Stimulated activated CD4-positive, alpha-beta T cell treated with anti-CD3 and anti-CD28 coated beads, Interleukin-15, amount 100 ng/mL, for 48 hours (primary cell): ENCODE data around the gene ATP2A1.
"Not testable (repeated sequence)": the region's sequence is repeated elsewhere in the genome, so short reads cannot be mapped to it uniquely, and the experiment has no call there.

Source experiments
- DNase-seq, 2 donors: peaks; one replicate each; pipeline ENCODE4 v3.0.0-alpha.2; 2020; ENCODE audit warnings: low read depth in 2 of 2

The ATP2A1 gene

GRCh38 chr16:28859326-28859725 lies 19.0 kb upstream of the ATP2A1 start:
- DNase-seq = no peak

GRCh38 chr16:28863929-28864793 lies 14.1 kb upstream of the ATP2A1 start:
- DNase-seq = no peak

DNA sequence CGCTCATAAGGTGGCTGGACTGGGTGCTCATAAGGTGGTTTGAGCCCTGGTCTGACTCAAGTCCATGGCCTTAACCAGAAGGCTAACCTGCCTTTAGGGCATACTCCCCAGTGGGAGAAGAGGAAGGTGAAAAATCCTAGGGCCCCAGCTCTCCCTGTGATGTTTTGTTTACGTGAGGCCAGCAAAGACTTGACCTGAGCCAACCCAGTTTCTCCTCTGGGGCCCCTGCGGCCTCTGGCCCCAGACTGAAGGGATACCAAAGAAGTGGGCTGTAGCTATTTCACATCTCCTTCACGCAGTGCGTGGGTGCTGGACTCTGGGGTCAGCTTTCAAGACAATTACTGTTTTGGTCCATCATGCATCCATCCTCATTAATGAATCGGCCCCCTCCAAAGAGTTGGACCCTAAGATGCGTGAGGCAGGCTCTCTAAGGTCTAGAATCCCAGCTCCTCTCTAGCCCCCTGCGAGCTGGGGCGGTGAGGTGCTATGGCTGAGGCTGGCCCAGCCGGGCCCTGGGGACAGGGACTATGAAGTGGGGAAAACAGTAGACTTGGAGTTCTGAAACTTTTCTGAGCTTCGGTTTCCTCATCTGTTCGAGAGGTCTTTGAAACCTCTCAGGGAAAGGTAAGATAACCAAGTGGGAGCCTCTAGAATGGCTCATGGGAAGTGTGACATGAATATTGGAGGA lies 13.1 kb upstream of the ATP2A1 start:
- DNase-seq = no peak

DNA sequence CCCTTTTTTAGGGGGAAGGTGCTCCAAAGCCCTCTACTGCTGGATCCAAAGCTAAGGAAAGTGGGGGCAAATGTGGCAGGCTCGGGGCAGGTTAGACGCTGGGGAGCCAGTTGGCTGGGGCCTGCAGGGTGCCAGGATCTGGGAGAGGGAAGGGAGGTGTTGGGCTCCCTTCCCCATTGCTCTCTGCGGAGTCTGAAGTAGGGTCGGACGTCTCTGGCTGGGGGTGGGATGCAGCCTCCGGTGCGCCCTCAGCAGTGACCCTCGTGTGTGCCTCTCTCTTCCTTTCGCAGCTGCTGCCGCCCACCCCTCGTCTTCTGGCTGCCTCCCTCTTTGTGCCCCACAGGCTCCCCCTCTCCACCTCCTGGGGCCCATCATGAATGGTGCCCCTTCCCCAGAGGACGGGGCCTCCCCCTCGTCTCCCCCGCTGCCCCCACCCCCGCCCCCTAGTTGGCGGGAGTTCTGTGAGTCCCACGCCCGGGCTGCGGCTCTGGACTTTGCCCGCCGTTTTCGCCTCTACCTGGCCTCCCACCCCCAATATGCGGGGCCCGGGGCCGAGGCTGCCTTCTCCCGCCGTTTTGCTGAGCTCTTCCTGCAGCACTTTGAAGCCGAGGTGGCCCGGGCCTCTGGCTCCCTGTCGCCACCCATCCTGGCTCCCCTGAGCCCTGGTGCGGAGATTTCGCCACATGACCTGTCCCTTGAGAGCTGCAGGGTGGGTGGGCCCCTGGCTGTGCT lies 12.4 kb upstream of the ATP2A1 start:
- no peak for DNase-seq

GRCh38 chr16:28866454-28866804 lies 11.9 kb upstream of the ATP2A1 start:
- no peak for DNase-seq

DNA sequence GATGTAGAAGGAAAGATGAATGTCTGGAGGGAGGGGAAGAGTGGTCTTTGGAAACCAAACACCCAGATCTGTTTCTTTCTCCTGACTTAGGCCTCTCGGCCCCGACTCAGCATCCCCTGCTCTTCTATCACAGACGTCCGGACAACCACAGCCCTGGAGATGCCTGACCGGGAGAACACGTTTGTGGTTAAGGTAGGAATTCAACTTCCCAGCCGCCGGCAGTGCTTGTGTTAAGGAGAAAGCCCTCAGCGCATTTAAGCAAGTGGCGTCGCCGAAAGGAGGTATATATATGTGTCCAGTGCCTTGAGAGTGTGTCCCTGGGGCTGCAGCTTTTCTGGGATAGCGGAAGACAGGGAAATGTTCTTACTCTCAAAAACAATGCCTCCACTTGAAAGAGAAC lies 11.0 kb upstream of the ATP2A1 start:
- no peak for DNase-seq

GRCh38 chr16:28867646-28868045 lies 10.6 kb upstream of the ATP2A1 start:
- DNase-seq = not testable (repeated sequence)

DNA sequence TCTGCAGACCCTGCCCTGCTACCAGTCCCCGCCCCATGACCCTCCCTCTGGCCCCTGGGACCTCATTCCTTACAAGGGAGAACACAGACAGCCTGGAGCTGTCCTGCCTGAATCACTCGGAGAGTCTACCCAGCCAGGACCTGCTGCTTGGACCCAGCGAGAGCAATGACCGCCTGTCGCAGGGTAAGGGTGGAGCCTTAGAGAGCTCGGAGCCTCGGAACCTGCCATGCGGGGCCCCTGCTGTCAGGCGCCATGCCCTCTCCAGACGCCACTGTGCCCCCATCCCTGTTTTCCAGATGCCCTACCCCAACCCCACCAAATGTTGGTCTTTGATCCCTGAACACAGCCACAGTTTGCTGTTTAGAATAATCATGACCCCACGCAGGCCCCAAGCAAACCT lies 9.1 kb upstream of the ATP2A1 start:
- no peak for DNase-seq

GRCh38 chr16:28872952-28873351 lies 5.3 kb upstream of the ATP2A1 start:
- DNase-seq = no peak

DNA sequence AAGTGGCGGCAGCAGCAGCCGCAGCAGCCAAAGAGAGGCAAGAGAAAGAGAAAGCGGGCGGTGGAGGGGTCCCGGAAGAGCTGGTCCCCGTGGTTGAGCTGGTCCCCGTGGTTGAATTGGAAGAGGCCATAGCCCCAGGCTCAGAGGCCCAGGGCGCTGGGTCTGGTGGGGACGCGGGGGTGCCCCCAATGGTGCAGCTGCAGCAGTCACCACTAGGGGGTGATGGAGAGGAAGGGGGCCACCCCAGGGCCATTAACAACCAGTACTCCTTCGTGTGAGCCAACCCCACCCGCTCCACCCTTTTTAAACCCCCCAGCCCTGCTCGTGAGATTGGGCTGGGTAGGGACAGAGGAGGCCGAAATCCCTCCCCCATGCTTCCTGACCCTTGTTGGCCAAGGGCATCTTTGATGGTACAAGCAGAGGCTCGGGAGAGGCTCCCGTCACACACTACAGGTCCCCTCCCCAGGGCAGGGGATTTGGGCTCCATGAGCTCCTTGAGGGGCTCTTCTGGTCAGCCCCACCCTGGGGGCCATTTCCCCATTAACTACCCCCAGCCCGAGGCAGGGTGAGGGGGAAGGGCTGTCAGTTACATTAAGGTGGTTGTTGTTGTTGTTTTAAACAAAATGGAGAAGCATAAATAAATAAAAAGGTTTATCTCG lies 4.6 kb upstream of the ATP2A1 start:
- peak; percentile 14 to 45 for DNase-seq

- no peak for DNase-seq
Observed at GRCh38 chr16:28874406-28874805, 3.9 kb upstream of the ATP2A1 start.

GRCh38 chr16:28875134-28876018 lies 2.9 kb upstream of the ATP2A1 start:
- no peak for DNase-seq

GRCh38 chr16:28876019-28876659 lies 2.1 kb upstream of the ATP2A1 start:
- DNase-seq = no peak

- DNase-seq = no peak
Observed at GRCh38 chr16:28876973-28877654, 1.2 kb upstream of the ATP2A1 start.

GRCh38 chr16:28877655-28878000 lies 660 bp upstream of the ATP2A1 start:
- no peak for DNase-seq

GRCh38 chr16:28879261-28879840 lies 1.1 kb downstream of the ATP2A1 start:
- no peak for DNase-seq

DNA sequence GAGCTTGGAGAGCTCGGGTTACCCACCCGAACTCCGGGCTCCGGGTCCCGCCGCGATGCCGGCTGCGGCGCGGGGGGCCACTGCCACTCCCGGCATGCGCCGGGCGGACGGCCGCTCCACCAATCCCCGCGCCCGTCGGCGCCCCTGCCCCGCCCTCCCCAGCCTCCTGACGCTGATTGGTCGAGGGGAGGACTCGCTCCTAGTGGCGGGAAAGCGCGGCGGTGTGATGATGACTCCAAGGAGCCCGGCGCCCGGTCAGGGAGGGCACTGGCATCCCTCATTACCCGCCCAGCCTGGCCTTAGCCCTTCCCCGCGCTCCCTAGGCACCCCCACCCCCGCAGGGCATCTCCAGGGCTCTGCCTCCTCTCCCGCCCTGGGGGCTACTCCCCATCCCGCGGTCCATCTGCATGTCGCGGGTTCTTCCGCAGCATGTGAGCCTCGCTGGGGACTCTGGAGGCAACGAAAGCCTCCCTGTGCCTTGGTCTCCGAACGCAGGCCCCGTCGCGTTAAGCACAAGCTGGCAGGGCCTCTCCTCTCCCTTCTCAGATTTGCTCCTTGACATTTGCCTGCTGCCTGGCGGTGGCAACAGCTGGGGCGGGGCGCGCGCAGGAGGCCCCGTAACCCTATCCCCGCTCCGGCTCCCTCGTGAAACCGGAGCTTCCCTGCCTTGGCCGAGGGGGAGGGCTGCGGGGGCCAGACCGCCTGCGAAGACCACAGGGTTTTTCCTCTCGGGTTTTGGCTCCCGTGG lies 1.7 kb downstream of the ATP2A1 start:
- DNase-seq = peak; percentile 86 to 94

- DNase-seq = no peak
Observed at GRCh38 chr16:28880589-28880915, 2.3 kb downstream of the ATP2A1 start.

DNA sequence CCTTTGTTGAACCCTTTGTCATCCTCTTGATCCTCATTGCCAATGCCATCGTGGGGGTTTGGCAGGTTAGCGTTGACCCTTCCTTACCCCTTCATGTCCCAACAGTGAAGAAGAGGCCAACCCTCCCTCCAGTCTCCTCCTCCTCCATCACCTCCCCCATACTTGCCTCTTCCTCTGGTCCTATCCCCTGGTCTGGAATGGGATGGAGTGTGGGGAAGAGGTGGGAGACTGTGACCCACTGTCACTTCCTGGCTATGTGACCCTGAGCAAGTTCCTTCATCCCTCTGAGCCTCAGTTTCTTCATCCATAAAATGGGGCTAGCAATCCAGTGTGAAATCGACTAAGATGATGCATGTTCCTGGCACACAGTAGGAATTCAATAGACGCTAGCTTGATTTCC lies 2.7 kb downstream of the ATP2A1 start:
- no peak for DNase-seq
